GM12801 (cell line): Measurements from ENCODE around the gene HTR4.

Experiments
- CTCF ChIP-seq: IDR thresholded peaks from one replicate; pipeline ENCODE4 v1.5.1; 2011; ENCODE audit warnings: control low read depth; ENCODE audit not compliant: insufficient read length; ENCODE audit errors: extremely low read depth

The HTR4 gene

GRCh38 chr5:148532969-148533670 lies 121.2 kb downstream of the HTR4 start:
- TF ChIP-seq CTCF = no peak

GRCh38 chr5:148524721-148525120 lies 129.6 kb downstream of the HTR4 start:
- TF ChIP-seq CTCF = no peak

GRCh38 chr5:148523139-148523538 lies 131.2 kb downstream of the HTR4 start:
- no peak for TF ChIP-seq CTCF

GRCh38 chr5:148515460-148515859 lies 138.9 kb downstream of the HTR4 start:
- TF ChIP-seq CTCF = no peak

- TF ChIP-seq CTCF = no peak
Observed at GRCh38 chr5:148514344-148514743, 140.0 kb downstream of the HTR4 start.

GRCh38 chr5:148512498-148512897 lies 141.8 kb downstream of the HTR4 start:
- no peak for TF ChIP-seq CTCF

- TF ChIP-seq CTCF = no peak
Observed at GRCh38 chr5:148511810-148512347, 142.4 kb downstream of the HTR4 start.
